ENCODE data around the gene RPS6KB1.
"Not testable (repeated sequence)": the region's sequence is repeated elsewhere in the genome, so short reads cannot be mapped to it uniquely, and the experiment has no call there.

Gene RPS6KB1

GRCh38 chr17:59870482-59870881 lies 22.4 kb upstream of the RPS6KB1 start:
- DNase-seq (ENCODE audit: low read depth in 2 of 2), result no peak

DNA sequence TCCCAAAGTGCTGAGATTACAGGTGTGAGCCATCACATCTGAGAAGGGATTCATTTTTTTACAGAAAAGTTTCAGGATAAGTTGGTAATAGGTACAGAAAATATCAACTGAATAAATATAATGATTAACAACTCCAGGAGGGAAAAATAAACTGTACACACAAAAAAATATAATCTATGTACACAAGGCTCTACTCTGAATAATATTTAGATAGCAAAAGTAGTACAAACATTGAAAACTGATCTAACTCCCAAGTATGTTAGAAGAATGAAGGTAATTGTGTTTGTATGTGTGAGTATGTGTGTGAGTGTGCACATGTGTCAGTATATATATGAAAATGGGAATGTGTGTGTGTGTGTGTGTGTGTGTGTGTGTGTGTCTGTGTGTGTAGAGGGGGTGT lies 20.6 kb upstream of the RPS6KB1 start:
- DNase-seq (ENCODE audit: low read depth in 2 of 2), result no peak

- not testable (repeated sequence) for DNase-seq (ENCODE audit: low read depth in 2 of 2)
Measured at GRCh38 chr17:59873414-59873813, 19.5 kb upstream of the RPS6KB1 start.

DNA sequence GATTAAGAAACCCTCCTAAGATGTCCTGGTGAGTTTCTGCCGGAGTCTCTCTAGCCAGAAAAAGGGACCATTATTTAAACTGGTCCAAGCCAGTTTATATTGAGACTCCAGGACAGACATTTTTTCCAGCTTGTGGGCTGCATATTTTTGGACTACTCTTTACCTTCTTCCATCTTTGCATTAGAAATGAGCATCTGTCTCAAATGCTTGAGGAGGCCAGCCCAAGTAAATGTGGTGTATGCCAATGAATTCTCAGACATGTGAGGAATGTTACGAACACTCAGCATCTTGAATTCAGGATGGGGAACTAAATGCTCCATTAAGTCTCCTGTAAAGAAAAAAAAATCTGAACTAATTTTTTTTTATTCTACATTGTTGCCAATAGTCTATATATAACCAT lies 18.5 kb upstream of the RPS6KB1 start:
- no peak for DNase-seq (ENCODE audit: low read depth in 2 of 2)

DNA sequence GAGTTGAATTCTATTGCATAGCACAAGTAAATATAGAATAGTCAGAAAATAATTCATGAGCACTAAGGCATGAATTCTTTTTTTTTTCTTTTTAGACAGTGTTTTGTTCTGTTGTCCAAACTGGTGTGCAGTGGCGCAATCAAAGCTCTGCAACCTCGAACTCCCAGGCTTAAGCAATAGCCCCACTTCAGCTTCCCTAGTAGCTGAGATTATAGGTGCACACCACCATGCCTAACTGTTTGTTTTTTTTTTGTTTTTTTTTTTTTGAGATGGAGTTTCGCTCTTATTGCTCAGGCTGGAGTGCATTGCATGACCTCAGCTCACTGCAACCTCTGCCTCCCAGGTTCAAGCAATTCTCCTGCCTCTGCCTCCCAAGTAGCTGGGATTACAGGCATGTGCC lies 16.8 kb upstream of the RPS6KB1 start:
- no peak for DNase-seq (ENCODE audit: low read depth in 2 of 2)

DNA sequence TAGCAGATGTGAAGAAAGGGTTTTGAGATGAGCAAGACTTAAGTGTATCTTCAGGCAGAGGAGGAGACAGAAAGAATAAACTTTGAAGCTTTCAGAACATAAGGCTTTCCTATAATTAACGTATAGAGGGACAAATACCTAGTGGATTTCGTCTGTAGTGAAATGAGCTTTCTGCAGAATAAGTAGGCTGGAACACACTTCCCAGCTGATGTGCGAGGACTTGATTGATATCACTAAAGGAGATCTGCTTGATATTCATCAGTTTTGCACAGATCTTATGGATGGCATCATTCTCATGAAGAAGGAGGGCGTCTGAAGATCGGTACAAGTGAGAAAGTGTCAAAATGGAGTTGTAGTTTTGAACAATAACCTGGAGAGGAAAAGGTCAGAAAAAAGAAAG lies 15.0 kb upstream of the RPS6KB1 start:
- DNase-seq (ENCODE audit: low read depth in 2 of 2), result no peak

DNA sequence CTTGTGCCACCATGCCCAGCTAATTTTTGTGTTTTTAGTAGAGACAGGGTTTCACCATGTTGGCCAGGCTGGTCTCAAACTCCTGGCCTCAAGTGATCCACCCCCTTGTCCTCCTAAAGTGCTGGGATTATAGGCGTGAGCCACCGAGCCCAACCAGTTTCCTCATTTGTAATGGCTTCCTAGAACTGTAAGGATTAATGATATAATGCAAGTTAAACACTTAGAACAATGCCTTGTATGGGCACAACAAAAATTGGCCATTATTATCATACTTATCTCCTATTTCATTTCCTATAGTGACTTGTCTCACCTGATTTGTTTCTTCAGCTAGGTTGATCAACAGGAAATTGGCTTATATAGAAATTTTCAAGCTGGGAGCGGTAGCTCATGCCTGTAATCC lies 14.3 kb upstream of the RPS6KB1 start:
- DNase-seq (ENCODE audit: low read depth in 2 of 2), result no peak

DNA sequence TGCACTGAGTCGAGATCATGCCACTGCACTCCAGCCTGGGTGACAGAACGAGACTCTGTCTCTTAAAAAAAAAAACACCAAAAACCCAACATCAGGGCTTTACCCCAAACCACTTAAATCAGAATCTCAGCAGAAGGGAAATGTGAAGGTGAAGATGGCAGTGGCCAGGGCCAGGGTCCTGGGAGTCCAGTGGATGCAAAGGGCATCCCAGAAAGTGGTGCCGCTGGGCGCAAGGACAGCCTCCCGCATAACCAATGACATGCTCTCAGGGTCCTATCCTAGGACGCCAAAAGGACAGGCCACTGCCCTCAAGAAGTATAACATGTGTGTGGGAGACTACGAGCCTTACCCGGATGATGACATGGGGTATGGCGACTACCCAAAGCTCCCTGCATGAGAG lies 8.1 kb upstream of the RPS6KB1 start:
- DNase-seq (ENCODE audit: low read depth in 2 of 2), result no peak

- no peak for DNase-seq (ENCODE audit: low read depth in 2 of 2)
Measured at GRCh38 chr17:59888145-59888750, 4.7 kb upstream of the RPS6KB1 start.

GRCh38 chr17:59890720-59891119 lies 2.2 kb upstream of the RPS6KB1 start:
- no peak for DNase-seq (ENCODE audit: low read depth in 2 of 2)

DNA sequence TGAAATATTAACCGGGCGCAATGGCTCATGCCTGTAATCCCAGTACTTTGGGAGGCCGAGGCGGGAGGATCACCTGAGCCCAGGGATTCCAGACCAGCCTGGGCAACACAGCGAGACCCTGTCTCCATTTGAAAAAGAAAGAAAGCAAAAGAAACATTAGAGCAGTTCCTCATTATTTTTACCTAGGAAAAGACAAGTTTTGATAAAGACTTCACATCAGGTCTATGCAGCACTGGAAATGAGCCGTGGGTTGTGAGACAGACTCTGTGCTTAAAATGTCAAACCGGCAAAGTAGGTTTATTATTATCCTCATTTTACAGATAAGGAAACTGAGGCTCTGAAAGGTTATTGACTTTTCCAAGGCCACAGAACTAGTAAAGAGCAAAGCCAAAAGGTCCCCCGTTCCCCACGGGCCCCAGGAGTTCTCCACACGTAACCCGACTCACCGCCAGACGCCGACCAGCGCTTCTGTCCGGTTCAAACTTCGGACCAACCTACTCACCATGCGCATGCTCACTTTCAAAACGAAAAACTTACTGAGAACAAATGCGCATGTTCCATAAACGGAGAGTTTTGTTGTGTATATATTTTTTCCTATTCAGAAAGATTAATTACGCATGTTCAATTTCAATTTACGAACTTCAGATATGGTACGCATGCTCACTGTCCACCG lies 534 bp upstream of the RPS6KB1 start:
- DNase-seq (ENCODE audit: low read depth in 2 of 2), result no peak

GRCh38 chr17:59893676-59894100 lies 767 bp downstream of the RPS6KB1 start:
- DNase-seq (ENCODE audit: low read depth in 2 of 2), result no peak

- DNase-seq (ENCODE audit: low read depth in 2 of 2), result no peak
Measured at GRCh38 chr17:59897090-59897489, 4.2 kb downstream of the RPS6KB1 start.

GRCh38 chr17:59899099-59899498 lies 6.2 kb downstream of the RPS6KB1 start:
- no peak for DNase-seq (ENCODE audit: low read depth in 2 of 2)

GRCh38 chr17:59901604-59902003 lies 8.7 kb downstream of the RPS6KB1 start:
- no peak for DNase-seq (ENCODE audit: low read depth in 2 of 2)

- no peak for DNase-seq (ENCODE audit: low read depth in 2 of 2)
Measured at GRCh38 chr17:59903455-59903854, 10.5 kb downstream of the RPS6KB1 start.

- DNase-seq (ENCODE audit: low read depth in 2 of 2), result no peak
Measured at GRCh38 chr17:59907467-59907866, 14.5 kb downstream of the RPS6KB1 start.

DNA sequence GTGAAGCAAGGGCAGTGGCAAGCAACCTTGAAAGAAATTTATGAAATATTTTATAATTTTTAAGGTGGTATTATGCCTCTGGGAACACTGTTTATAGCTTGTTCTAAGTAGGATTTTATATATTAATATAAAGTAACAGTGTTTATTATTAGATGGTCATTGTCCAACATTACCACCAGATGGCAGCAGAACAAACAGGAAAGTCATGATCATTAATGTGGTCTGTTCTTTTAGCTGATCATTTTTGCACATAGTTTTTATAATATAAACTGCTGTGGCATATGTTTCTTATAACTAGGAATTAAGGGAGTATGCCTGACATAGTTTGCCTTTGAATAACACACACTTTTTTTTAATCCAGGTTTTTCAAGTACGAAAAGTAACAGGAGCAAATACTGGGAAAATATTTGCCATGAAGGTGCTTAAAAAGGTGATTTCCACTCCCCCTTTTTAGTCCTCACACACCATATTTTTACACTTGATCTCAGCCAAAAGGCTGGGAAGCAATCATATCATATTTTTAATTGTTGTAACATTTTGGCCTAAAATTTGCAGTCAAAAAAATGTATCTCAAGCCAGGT lies 21.4 kb downstream of the RPS6KB1 start:
- DNase-seq (ENCODE audit: low read depth in 2 of 2), result no peak

GRCh38 chr17:59916446-59916845 lies 23.5 kb downstream of the RPS6KB1 start:
- no peak for DNase-seq (ENCODE audit: low read depth in 2 of 2)

DNA sequence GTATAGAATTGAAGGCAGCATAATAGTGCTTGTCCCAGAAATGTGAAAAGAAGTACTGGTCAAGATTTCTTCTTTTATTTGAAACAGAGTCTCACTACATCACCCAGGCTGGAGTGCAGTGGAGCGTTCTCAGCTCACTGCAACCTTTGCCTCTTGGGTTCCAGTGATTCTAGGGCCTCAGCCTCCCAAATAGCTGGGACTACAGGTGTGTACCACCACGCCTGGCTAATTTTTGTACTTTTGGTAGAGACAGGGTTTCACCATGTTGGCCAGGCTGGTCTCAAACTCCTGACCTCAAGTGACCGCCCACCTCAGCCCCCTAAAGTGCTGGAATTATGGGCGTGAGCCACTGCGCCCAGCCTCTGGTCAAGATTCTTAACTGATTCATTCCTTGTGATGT lies 27.7 kb downstream of the RPS6KB1 start:
- DNase-seq (ENCODE audit: low read depth in 2 of 2), result not testable (repeated sequence)

DNA sequence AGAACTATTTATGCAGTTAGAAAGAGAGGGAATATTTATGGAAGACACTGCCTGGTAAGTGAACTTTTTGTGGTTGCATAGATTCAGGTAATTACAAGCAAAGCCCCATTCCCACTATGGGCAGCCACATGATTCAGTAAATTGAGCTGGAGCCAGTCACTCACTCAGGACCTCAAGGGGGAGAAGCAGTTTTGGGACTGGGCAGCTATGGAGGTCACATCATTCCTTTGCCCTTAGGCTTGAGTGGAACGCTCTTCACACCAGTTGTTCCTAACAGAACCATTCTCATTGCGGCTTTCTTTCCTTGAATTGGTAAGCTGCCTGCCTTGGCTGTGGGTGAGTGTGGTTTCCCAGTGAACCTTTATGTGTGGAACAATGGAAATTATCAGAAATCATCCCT lies 37.2 kb downstream of the RPS6KB1 start:
- DNase-seq (ENCODE audit: low read depth in 2 of 2), result not testable (repeated sequence)

DNA sequence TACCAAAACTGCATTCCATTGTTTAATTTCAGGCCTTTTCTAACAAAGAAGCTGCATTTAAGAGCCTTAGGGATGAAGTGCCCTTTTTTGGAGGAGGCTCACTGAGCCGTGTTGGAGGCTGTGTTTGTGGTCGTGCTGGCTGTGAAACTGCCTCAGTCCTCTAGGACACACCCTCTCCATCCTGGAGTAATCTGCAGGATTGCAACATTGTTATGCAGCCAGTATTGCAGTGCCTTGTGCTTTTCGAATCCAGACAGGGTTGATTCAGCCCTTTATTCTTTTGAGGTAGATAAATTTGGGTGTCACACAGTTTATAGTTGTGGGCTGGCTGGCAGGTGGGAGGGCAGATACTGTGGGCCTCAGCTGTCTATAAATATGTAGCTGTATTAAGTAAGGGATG lies 37.8 kb downstream of the RPS6KB1 start:
- DNase-seq (ENCODE audit: low read depth in 2 of 2), result not testable (repeated sequence)

- DNase-seq (ENCODE audit: low read depth in 2 of 2), result not testable (repeated sequence)
Measured at GRCh38 chr17:59933317-59933716, 40.4 kb downstream of the RPS6KB1 start.
